AG10803 (cell line): ENCODE data around the gene PITPNC1.
"Not testable (repeated sequence)": the region's sequence is repeated elsewhere in the genome, so short reads cannot be mapped to it uniquely, and the experiment has no call there.

Source experiments
- DNase-seq: peaks from one replicate; pipeline ENCODE4 v3.0.0; 2010; ENCODE audit warnings: low read depth
- H3K4me3 ChIP-seq: 2 replicates; pipeline ENCODE4 v1.5.1; 2011; ENCODE audit warnings: mild to moderate bottlenecking, low read length, control low read depth
- CTCF ChIP-seq: conservative IDR thresholded peaks from 2 replicates; pipeline ENCODE4 v1.5.1; 2011; ENCODE audit warnings: mild to moderate bottlenecking, low read length, control low read depth, inconsistent platforms

Gene PITPNC1

GRCh38 chr17:67490471-67490870, 113.4 kb downstream of the PITPNC1 start:
- DNase-seq, result no peak
- peak overlapping the region; percentile 45 for H3K4me3 ChIP-seq
- TF ChIP-seq CTCF, result no peak

GRCh38 chr17:67491009-67491680, 114.1 kb downstream of the PITPNC1 start:
- H3K4me3 ChIP-seq, result peak overlapping the region; percentile 45
- DNase-seq, result peak; percentile 100
- no peak; the same call in 1 of the 2 replicates for TF ChIP-seq CTCF

GRCh38 chr17:67491681-67492024, 114.6 kb downstream of the PITPNC1 start:
- H3K4me3 ChIP-seq, result no peak overlapping the region
- TF ChIP-seq CTCF, result no peak
- no peak for DNase-seq

- no peak for TF ChIP-seq CTCF
- no peak for DNase-seq
- no peak overlapping the region for H3K4me3 ChIP-seq
Observed at GRCh38 chr17:67492251-67492740, 115.2 kb downstream of the PITPNC1 start.

- no peak overlapping the region for H3K4me3 ChIP-seq
- TF ChIP-seq CTCF, result no peak
- no peak for DNase-seq
Observed at GRCh38 chr17:67492824-67493517, 115.9 kb downstream of the PITPNC1 start.

- H3K4me3 ChIP-seq, result no peak overlapping the region
- no peak for TF ChIP-seq CTCF
- no peak for DNase-seq
Observed at GRCh38 chr17:67493812-67494211, 116.7 kb downstream of the PITPNC1 start.

GRCh38 chr17:67495534-67495933, 118.5 kb downstream of the PITPNC1 start:
- not testable (repeated sequence) for H3K4me3 ChIP-seq, DNase-seq
